GM18907 (cell line): ENCODE results near the gene ARSB.
"Not testable (repeated sequence)": the region's sequence is repeated elsewhere in the genome, so short reads cannot be mapped to it uniquely, and the experiment has no call there.

ENCODE experiments used
- ATAC-seq: cut with Tn5 transposase; IDR thresholded peaks from one replicate; pipeline ENCODE4 v1.9.1; 2021; ENCODE audit warnings: mild to moderate bottlenecking, moderate library complexity; ENCODE audit not compliant: unreplicated experiment

The ARSB gene

DNA sequence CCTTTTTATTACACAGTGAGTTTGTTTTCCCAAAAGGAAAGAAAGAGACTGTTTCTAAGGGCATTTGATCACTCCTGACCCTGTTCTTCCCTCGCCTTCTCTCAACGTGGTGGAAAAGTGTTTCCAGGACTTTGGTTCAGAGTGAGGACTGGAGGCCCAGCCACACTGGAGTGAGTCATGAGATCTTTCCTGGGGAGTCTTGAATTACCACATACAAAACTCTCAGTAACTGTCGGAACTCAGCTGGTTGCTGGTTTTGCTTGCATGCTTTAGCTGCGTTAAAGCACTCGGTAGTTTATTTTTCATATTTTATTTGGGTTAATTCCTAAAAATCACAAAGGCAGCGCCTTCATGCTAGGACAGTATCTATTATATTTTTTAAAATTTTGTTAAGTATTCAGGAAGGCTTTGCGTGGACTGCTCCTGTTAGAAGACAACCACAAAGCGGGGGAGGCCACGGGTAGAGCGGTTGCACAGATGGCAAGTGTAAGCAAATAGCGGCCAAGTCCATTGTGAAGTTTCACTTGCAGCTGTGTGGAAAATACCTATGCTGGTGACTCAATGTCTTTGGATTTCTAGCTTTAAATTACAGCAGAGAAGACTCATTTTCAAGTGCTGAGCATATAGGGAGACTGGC lies 77.7 kb downstream of the ARSB start:
- ATAC-seq: no peak

DNA sequence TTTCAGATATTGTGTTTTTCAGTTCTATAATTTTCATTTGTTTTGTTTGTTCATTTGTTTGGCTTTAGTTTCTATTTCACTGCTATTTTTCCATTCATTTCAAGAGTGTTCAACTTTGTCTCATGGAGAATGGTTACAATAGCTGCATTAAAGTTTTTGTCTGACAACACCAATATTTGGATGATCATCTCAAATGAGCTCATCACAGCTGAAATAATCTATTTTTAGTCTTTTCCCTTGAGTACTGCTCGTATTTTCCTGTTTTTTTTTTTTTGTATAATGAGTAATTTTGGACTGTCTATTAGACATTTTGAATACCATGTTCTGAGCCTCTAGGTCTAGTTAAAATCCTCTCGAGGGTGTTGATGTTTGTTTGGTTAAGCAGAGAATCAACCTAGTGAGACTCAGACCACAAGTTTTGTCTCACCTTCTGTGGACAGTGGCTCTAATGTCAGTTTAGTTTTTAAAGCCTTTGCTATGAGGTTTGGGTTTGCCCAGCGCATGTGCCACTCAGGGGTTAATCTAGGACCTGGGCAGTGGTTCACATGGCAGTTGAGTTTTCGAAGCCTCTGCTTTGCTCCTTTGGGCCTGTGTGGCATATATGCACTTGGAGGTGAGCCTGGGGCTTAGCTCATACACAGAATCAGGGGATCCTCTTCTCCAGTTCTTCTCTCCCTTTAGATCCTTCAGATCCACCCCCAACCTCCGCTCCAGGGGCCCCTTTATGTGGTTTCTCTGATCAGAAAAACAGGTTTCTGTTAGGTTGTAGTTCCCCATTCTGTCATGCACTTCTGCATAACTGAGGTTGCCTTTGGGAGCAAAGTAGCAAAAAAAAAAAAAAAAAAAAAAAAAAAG lies 79.8 kb downstream of the ARSB start:
- ATAC-seq: peak; percentile 53

DNA sequence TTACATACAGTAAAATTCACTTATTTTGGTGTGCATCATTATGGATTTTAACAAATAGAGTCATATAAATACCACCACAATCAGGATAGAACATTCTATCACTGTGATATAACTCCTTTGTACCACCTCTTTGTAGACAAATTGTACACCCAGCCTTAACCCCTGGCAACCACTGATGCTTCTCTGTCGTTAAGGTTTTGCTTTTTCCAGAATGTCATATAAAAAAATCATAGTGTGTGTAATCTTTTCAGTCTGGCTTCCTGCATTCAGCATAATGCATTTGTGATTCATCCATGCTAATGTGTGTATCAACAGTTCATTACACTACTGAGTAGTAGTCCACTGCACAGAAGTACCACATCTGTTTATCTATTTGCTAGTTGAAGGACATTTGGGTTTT lies 81.2 kb downstream of the ARSB start:
- no peak for ATAC-seq

DNA sequence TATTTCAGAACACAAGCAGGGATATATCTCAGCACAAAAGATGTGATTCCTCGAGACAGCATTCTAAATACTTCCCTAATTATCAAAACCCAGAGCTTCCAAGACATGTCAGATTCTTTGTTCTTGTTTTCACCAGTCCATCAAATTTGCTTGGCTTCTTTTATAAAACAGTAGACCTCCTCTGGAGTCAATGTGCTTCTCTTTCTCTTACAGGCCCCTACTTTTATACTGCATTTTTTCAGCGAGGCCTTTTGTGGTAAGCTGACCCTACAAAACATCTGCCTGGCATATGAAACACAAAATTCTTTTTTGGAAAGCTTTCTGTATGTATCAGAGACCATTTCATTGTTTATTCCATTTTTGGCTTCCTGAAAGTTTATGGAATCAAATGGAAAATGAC lies 81.8 kb downstream of the ARSB start:
- ATAC-seq: no peak

DNA sequence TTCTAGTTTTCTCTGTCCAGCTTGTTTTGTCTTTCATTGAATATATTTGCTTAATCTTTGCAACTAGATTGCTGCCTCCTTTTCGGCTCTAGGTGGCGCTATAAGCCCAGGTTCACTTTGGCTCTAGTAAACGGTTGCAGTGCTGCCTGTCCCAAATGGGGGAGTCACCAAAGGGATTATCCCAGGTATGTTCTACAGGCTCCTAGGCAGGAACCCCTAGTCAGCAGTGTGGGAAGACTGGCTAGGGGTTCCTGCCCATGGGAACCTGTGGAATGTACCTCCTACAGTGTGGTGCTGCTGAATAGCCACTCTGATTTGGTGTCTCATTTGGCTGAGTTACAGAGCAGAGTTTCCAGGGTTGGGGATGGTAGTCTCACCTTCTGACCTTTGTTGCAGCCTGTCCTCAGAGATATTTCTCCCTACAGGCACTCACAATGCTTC lies 85.2 kb downstream of the ARSB start:
- no peak for ATAC-seq

DNA sequence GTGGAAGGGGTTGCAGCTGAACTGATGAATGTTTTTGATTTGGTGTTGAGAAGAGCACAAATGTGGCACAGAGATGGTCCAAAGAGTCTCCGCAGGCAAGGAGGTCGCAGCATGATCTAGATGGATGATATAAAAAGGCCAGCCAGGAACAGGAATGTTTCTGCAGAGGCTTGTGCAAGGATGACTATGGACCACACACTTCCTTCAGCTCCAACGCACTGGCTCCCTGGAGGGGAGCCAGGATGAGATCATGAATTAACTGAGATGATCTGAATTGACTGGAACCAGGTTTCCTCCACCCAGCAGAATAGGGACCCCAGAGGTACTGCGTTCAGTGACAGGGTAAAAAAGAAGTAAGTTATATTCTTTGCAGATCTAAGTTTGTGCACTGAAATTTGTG lies 89.0 kb downstream of the ARSB start:
- ATAC-seq: no peak

DNA sequence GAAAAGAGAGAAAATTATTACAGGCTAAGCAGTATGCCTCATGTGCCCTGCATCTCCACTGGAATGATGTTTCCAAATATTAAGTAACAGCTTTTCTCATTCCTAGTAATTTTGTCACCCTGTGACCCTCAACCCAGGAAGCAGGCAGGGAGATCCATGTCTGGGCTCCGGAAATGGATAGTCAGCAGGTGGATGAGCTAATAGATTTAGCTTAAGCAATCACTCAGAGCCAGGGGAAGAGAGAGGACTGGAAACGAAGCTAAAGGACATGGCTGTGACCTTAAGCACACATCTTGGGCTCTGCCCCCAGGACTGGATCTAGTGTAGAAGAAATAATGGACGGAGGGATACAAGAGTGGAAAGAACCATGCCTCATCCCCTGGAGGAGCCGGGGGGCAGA lies 89.5 kb downstream of the ARSB start:
- no peak for ATAC-seq

DNA sequence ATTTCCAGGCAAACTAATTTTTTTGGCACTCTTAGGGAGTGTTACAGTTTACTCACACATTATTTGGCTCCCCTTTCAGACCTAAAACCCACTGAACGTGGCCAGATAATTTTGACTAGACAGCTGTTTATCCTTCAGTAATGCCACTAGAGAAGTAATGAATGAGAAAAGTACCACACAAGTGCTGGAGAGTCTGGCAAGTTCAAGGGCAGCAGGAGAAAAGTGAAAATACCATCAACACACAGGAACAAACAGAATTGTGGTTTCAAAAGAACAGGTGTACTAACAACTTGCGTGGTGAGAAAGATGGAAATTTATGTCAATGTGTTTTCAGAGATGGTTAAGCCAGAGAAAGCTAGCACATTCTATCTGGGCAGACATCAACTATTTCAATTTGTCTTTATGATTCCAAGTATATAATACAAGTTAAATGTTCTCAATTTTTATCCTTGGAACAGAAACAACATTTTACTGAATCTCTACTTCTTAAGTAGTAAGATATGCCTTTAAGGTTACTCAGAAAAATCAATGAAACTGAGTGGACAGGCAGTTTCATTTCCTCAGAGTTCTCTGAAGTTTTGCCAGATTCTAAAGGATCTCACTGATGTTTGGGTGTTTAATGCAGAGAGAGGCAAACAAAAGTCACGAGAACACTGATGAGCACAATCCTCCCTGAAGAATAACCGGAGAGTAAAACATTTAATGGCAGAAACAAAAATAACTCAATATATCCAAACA lies 91.0 kb downstream of the ARSB start:
- peak; percentile 56 for ATAC-seq

DNA sequence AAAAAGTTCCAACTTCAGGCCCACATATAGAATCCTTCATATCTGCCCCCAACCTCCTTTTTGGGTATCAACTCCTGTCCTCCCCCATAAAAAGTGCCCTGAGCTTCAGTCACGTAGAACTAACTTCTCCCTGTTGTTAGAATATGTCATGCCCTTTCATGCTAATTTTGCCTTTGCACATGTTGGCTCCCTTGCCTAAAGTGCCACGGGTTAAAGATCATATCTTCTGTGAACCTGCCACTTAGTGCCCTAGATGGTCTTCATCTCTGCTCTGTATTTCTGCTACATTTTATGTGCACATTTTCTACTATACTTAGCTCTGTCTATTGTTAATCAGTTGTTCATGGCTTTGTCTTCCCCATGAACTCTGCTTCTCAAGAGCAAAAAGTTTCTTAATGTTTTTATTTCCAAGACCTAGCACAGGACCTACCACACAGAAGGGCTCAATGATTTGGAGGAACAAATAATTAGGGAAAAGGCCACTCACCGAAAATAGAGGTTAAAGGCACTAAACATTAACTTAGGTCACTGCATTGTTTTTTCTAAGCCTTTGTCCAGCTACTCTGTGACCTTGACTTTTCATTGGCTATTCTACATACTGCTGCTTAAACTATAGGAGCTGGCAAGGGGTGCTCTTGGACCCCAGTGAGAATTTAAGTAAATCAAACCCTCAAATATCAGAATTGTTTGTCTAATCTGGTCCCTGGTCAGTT lies 94.3 kb downstream of the ARSB start:
- no peak for ATAC-seq

DNA sequence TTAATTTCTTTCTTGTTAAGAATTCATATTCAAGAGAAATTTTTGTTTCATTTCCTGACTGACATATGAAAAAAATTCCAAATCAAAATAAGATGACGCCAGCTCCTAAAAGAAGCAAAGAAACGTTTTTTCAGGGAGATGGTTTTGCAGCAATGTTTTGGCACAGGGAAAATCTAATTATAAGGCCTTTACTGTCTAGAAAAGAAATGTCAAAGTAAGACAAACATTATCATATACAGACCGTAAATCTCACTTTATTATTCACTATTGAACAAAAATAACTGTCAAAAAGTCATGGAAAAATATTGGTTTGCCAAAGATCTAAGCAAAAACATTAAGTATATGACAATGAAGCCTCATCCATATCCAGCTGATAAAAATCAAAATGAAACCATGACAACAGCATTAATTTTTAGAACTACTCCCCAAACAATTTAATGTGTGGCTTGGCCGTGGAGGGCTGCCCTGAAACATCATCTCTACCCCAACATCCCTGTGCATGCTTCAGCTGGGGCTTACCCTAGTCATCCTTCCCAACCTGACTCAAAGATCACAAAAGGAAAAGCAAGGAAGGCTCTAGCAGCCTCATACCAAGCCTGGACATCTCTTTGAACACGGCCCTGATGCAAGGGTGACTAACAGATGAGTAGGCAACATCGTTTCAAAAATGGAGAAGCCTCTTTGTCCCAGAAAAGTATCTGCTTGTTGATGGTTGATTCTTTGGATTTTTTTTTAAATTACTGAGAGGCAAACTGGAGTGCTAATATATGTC lies 95.6 kb downstream of the ARSB start:
- ATAC-seq: no peak

DNA sequence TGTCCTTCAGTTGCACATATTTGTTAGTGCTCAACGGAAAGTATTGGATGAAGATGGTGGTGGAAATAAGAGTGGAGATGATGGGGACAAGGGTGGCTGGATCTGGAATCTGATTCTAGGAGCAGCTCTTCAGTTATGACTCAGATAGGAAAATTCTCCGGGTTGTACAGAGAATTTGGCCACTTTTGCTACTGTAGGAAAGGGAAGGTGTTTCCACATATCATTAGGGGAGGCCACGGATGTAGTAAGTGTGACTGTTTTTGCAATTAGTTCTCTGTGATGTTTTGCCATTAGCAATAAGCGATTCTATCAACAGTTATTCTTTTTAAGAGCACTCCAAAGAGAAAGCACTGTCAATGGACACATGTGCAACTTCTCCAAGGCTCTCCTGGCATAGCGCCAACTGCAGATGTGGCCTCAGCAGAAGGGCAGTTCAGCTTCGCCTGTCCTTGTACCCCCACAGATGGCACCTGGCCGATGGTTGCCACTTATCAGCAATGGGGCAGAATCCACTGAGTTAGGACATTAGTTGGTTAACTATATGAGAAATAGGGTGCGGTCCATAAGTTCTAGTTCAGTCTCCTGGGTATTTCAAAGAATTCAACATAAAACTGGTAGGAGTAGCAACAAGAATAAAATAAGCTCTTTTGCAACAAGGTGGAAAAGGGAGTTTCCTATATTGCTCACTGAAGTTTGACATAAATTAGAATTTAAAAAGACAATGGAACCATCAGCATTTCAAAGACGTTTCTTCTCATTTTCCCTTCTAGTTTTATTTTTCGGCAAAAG lies 96.3 kb downstream of the ARSB start:
- no peak for ATAC-seq

DNA sequence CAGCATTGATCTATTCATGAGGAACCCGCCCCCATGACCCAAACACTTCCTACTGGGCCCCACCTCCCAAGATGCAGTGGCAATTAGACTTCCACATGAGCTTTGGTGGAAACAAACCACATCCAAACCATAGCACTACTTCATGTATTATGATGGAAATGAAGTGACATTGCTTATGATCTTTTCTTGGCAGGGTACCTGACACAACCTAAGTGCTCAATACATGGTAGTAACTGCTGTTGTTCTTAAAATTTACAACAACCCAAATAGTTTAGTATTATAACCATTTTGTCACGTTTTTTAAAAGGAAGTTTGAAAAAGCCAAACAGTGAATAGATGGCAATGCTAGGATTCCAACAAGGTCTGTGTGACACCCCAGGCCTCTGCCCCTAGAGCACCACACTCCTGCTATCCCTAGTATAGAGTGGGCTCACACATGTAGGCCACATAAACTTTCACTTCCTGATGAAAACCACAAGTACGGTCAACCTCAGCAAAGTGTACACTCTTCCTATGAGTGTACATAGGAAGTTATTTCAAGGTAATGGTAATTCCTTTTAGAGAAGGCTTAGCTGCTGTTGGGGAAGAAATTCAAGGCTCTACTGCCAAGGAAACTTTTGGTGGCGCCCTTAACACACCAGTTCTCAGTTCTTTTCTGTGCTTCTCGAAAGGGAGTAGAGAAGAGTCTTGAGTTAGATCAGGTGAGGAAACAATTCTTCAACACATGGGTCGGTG lies 97.6 kb downstream of the ARSB start:
- peak; percentile 96 for ATAC-seq

DNA sequence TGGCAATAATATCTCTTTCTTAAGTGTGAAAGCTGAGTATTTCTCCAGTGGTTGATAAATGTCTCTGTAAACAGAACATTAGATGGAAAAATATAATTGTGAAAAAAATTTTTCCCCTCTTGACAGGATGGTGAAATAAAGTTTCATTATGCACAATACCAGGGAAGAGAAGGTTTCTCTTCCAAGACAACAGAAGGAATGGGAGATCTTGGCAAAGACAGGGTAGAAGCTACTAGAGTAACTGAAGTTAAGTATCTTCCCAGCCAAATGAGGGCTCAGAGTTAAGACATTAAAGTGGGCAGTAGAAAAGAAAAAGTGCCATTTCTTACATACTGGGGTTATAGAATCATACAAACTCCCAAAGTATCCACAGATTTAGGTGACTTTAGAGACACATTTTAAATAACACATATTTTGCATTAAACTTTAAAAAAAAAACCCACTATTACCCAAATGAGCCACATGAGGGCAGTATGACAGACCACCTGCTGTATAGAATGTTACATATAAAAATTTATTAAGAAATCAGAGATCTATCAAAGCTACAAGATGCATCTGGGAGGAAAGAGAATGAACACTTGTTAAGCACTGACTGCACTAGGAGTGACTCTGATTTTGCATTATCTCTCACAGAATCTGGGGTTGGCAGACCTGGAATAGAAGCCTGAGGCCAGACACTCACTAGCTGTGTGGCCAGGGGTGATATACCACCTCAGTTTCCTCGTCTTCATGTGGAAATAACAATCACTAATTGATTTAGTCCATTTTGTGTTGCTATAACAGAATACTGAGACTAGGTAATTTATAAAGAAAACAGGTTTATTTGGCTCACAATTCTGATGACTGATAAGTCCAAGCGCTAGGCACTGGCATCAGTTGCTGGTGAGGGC lies 98.5 kb downstream of the ARSB start:
- ATAC-seq: no peak

DNA sequence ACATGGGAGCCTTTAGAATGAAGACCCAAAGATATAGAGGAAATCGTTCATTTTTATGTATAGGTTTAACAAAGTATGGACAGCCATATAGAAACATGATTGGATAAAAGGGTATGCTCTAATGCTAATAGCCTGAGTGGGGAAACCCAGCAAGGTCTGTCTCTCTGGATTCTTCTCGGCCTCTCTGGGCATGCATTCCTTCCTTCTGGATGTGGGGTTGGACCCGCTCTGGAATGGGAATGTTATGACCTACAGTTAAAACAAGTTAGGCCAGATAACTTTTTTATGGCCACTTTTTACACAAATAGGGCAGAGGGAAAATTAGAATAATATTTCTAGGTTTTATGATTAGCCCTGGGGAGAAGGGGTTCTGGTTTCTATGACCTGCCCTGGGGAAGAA lies 103.2 kb downstream of the ARSB start:
- ATAC-seq: no peak

DNA sequence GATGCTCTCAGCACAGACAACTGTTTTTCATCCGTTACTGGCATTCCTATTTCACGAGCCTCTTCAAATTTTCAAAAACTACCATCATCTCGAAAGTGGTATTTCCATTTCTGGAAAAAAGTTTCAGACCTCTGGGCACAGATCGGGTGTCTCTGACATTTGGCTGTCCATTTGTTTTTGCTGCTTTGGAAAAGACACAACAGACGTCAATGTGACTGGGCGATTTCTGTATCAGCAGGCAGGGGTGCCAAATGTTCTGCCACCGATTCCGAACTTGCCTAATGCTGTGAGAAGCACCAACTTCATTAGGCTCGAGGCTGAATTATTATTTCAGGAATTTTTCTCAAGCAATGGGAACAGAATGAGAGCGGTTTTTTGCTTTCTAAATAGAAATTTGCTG lies 105.6 kb downstream of the ARSB start:
- no peak for ATAC-seq

DNA sequence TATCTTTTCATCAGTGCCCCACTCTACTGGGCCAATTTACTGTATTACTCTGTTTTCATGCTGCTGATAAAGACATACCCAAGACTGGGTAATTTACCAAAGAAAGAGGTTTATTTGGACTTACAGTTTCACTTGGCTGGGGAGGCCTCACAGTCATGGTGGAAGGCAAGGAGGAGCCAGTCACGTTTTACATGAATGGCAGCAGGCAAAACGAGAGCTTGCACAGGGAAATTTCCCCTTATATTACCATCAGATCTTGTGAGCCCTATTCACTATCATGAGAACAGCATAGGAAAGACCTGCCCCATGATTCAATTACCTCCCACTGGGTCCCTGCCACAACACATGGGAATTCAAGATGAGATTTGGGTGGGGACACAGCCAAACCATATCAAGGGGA lies 119.0 kb downstream of the ARSB start:
- ATAC-seq: not testable (repeated sequence)

DNA sequence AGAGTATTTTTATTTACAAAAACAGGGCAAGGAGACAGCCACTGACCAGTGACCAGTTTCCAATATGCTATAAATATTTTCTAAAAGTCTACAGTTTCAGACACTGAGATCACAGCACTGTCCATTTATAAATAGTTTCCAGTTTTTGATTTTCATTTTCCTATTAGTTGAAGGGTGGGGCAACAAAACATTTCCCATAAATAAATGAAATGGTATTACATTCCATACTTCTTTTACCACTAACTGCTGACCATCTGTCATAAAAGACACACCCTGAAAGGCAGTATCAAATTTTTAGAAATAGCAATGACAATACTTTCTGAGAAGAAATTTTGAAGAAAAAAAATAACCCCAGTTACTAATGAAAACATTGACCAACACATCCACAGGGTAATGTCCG lies 126.7 kb downstream of the ARSB start:
- no peak for ATAC-seq

DNA sequence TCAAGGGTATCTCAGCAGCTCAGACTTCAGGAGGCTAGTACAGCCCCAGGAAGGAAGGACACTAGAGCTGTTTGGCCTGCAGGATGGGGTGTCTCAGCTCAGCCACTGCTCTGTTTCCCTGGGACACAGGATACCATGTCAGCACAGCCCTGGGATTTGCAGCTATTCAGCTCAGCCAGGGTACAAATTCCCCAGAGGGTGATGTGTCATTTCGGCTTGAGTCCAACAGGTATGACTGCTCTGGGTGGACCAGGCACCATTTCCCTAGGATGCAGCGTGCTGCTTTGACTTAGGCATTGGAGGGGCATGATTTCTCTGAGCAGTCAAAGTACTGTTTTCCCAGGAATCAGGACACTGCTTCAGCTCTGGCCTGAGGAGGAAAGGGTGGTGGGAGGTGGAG lies 130.1 kb downstream of the ARSB start:
- no peak for ATAC-seq
